Stimulated activated naive CD8-positive, alpha-beta T cell treated with anti-CD3 and anti-CD28 coated beads, Interleukin-15, amount 100 ng/mL, for 72 hours (primary cell): ENCODE data around the gene DNAJC27.
"Not testable (repeated sequence)": the region's sequence is repeated elsewhere in the genome, so short reads cannot be mapped to it uniquely, and the experiment has no call there.

Experiments
- ATAC-seq: fragments of 150-1000 bp; cut with Tn5 transposase; 2 replicates; pipeline ENCODE4 v1.10.0; 2021; ENCODE audit warnings: mild to moderate bottlenecking, moderate library complexity
- DNase-seq, 2 donors: peaks; one replicate each; pipeline ENCODE4 v3.0.0; 2021 to 2022
- H3K27ac Mint-ChIP-seq, 2 donors: one replicate each; pipeline ENCODE4 v1.8.0; 2022; ENCODE audit warnings: mild to moderate bottlenecking in 2 of 2, mixed read lengths in 2 of 2, moderate library complexity in 2 of 2
- H3K27me3 Mint-ChIP-seq: one replicate; pipeline ENCODE4 v1.8.0; 2022; ENCODE audit warnings: mixed read lengths
- H3K4me1 Mint-ChIP-seq: one replicate; pipeline ENCODE4 v1.8.0; 2022; ENCODE audit warnings: mild to moderate bottlenecking, mixed read lengths
- H3K4me3 Mint-ChIP-seq, 2 donors: one replicate each; pipeline ENCODE4 v1.8.0; 2022; ENCODE audit warnings: mild to moderate bottlenecking in 2 of 2, mixed read lengths in 2 of 2, moderate library complexity in 1 of 2
- H3K9me3 Mint-ChIP-seq, 2 donors: one replicate each; pipeline ENCODE4 v1.8.0; 2022; ENCODE audit warnings: mixed read lengths in 2 of 2

Gene DNAJC27

GRCh38 chr2:24971536-24972314, at the start of gene DNAJC27:
Gene DNAJC27 (minus strand): TSS chr2:24971955. CDS start chr2:24971904, 51 bp downstream.
- ATAC-seq (peak; percentile 95), DNase-seq (peak; percentile 98 to 99)
- Mint-ChIP-seq H3K27me3 (no peaks in the 10 kb centered on the region), H3K27ac (peak within 1 kb of the TSS; percentile 100), H3K9me3 (no peaks in the 10 kb centered on the region), H3K4me3 (peak within 1 kb of the TSS; percentile 91 to 96), H3K4me1 (peaks cover 18% of the 10 kb centered on the region)

GRCh38 chr2:25018681-25019080, 46.9 kb upstream of the DNAJC27 start:
- Mint-ChIP-seq H3K27me3 (no peaks in the 10 kb centered on the region), H3K4me3 (no peak overlapping the region), H3K9me3 (no peaks in the 10 kb centered on the region), H3K27ac (no peak overlapping the region), H3K4me1 (no peaks in the 10 kb centered on the region)
- DNase-seq = no peak
- ATAC-seq = no peak

- no peaks in the 10 kb centered on the region for H3K9me3 Mint-ChIP-seq
- no peak overlapping the region for H3K27ac Mint-ChIP-seq
- H3K4me3 Mint-ChIP-seq = no peak overlapping the region
- H3K4me1 Mint-ChIP-seq = no peaks in the 10 kb centered on the region
- DNase-seq = no peak
- no peak for ATAC-seq
- no peaks in the 10 kb centered on the region for H3K27me3 Mint-ChIP-seq
Observed at GRCh38 chr2:25014631-25015030, 42.9 kb upstream of the DNAJC27 start.

- not testable (repeated sequence) for H3K27ac Mint-ChIP-seq, DNase-seq, H3K4me3 Mint-ChIP-seq, H3K27me3 Mint-ChIP-seq, H3K9me3 Mint-ChIP-seq, ATAC-seq, H3K4me1 Mint-ChIP-seq
Observed at GRCh38 chr2:25011342-25011741, 39.6 kb upstream of the DNAJC27 start.

GRCh38 chr2:25009954-25010353, 38.2 kb upstream of the DNAJC27 start:
- no peak for DNase-seq
- no peak for ATAC-seq

GRCh38 chr2:25002066-25002465, 30.3 kb upstream of the DNAJC27 start:
- Mint-ChIP-seq H3K4me3 (no peak overlapping the region), H3K27me3 (peaks cover 10% of the 10 kb centered on the region), H3K4me1 (no peaks in the 10 kb centered on the region), H3K9me3 (no peaks in the 10 kb centered on the region), H3K27ac (no peak overlapping the region)
- ATAC-seq (no peak), DNase-seq (no peak)

More at GRCh38 chr2:25009954-25010353, 38.2 kb upstream of the DNAJC27 start:
- Mint-ChIP-seq H3K9me3 (no peaks in the 10 kb centered on the region), H3K4me1 (no peaks in the 10 kb centered on the region), H3K27ac (no peak overlapping the region), H3K27me3 (no peaks in the 10 kb centered on the region), H3K4me3 (no peak overlapping the region)

GRCh38 chr2:25001325-25001637, 29.5 kb upstream of the DNAJC27 start:
- DNase-seq (no peak), ATAC-seq (no peak)
- Mint-ChIP-seq H3K4me3 (no peak overlapping the region), H3K27me3 (peaks cover 10% of the 10 kb centered on the region), H3K9me3 (no peaks in the 10 kb centered on the region), H3K27ac (no peak overlapping the region), H3K4me1 (no peaks in the 10 kb centered on the region)

- ATAC-seq (no peak), DNase-seq (no peak)
- no peak overlapping the region for H3K27ac Mint-ChIP-seq
- H3K9me3 Mint-ChIP-seq = no peaks in the 10 kb centered on the region
- no peaks in the 10 kb centered on the region for H3K4me1 Mint-ChIP-seq
- no peak overlapping the region for H3K4me3 Mint-ChIP-seq
- peaks cover 10% of the 10 kb centered on the region for H3K27me3 Mint-ChIP-seq
Observed at GRCh38 chr2:25000503-25001324, 29.0 kb upstream of the DNAJC27 start.

GRCh38 chr2:25000036-25000435, 28.3 kb upstream of the DNAJC27 start:
- ATAC-seq (no peak), DNase-seq (no peak)
- Mint-ChIP-seq H3K27ac (no peak overlapping the region), H3K4me3 (no peak overlapping the region), H3K27me3 (peaks cover 10% of the 10 kb centered on the region), H3K4me1 (no peaks in the 10 kb centered on the region), H3K9me3 (no peaks in the 10 kb centered on the region)

GRCh38 chr2:24999097-24999496, 27.3 kb upstream of the DNAJC27 start:
- ATAC-seq, H3K4me1 Mint-ChIP-seq, H3K9me3 Mint-ChIP-seq, H3K4me3 Mint-ChIP-seq, H3K27ac Mint-ChIP-seq, DNase-seq: not testable (repeated sequence)
- peaks cover 16% of the 10 kb centered on the region for H3K27me3 Mint-ChIP-seq

- Mint-ChIP-seq H3K27me3 (peaks cover 24% of the 10 kb centered on the region), H3K27ac (no peak overlapping the region), H3K4me1 (no peaks in the 10 kb centered on the region), H3K9me3 (no peaks in the 10 kb centered on the region), H3K4me3 (no peak overlapping the region)
- ATAC-seq = no peak
- no peak for DNase-seq
Observed at GRCh38 chr2:24994146-24994724, 22.5 kb upstream of the DNAJC27 start.

GRCh38 chr2:24993406-24994145, 21.8 kb upstream of the DNAJC27 start:
- Mint-ChIP-seq H3K4me3 (no peak overlapping the region), H3K9me3 (no peaks in the 10 kb centered on the region), H3K27ac (no peak overlapping the region), H3K4me1 (no peaks in the 10 kb centered on the region), H3K27me3 (peaks cover 24% of the 10 kb centered on the region)
- no peak for ATAC-seq
- DNase-seq = no peak

- Mint-ChIP-seq H3K27me3 (peaks cover 7% of the 10 kb centered on the region), H3K4me1 (no peaks in the 10 kb centered on the region), H3K4me3 (no peak overlapping the region), H3K9me3 (no peaks in the 10 kb centered on the region), H3K27ac (no peak overlapping the region)
- no peak for DNase-seq
- ATAC-seq = no peak
Observed at GRCh38 chr2:24986372-24986771, 14.6 kb upstream of the DNAJC27 start.

GRCh38 chr2:24985511-24985910, 13.8 kb upstream of the DNAJC27 start:
- Mint-ChIP-seq H3K27ac (no peak overlapping the region), H3K27me3 (no peaks in the 10 kb centered on the region), H3K4me3 (no peak overlapping the region), H3K9me3 (no peaks in the 10 kb centered on the region), H3K4me1 (no peaks in the 10 kb centered on the region)
- DNase-seq (no peak), ATAC-seq (no peak)

- no peak overlapping the region for H3K27ac Mint-ChIP-seq
- no peaks in the 10 kb centered on the region for H3K4me1 Mint-ChIP-seq
- H3K27me3 Mint-ChIP-seq = no peaks in the 10 kb centered on the region
- DNase-seq (no peak), ATAC-seq (no peak)
- H3K9me3 Mint-ChIP-seq = no peaks in the 10 kb centered on the region
- H3K4me3 Mint-ChIP-seq = no peak overlapping the region
Observed at GRCh38 chr2:24984912-24985311, 13.2 kb upstream of the DNAJC27 start.
